Activated CD8-positive, alpha-beta memory T cell treated with anti-CD3 and anti-CD28 coated beads, Interleukin-2, amount 50 U/mL, for 48 hours (primary cell): Measurements from ENCODE around the gene CCDC77.
"Not testable (repeated sequence)": the region's sequence is repeated elsewhere in the genome, so short reads cannot be mapped to it uniquely, and the experiment has no call there.

Experiments used
- DNase-seq: peaks from one replicate; pipeline ENCODE4 v3.0.0-alpha.2; 2020

CCDC77 gene

DNA sequence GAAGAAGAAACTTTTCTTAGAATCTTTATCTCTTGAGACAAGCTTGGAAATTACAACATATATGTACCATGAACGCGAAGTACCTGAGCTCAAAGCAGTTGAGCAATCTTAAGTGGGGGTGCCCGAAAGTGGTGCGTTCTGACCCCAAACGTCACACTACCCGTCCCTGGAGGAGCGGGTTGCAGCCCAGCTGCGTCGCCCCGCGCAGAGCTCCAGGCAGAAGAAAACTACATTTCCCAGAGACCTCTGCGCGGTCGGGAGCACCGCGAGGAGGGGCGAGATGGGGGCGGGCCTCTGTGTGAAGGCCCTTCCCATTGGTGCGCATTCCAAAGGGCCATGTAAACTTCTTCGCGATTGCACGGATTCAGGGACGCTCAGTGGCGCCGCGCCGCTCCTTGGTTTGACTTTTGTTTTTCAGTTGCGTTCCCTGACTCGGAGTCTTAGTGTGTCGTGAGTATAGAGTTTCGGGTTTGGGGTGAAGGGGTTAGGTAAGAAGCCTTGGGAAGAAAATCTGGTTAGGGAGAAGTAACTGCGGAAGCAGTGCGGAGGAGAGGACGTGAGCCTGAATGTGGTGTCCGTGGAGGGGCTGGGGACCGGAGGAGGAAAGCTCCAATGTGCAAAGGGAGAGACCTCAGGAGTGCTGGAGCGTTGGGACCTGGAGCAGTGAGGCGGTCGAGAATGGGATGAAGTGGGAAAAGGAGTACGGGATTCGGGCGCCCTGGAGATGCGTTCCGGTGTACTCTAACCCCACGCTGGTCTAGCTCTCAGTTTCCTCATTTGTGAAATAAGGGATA lies at the start of gene CCDC77:
TSS of gene CCDC77 (plus strand) at position 410 of the 794 bp plus-strand sequence. CDS start 7,740 bp downstream, outside the sequence.
- peak; percentile 96 for DNase-seq

DNA sequence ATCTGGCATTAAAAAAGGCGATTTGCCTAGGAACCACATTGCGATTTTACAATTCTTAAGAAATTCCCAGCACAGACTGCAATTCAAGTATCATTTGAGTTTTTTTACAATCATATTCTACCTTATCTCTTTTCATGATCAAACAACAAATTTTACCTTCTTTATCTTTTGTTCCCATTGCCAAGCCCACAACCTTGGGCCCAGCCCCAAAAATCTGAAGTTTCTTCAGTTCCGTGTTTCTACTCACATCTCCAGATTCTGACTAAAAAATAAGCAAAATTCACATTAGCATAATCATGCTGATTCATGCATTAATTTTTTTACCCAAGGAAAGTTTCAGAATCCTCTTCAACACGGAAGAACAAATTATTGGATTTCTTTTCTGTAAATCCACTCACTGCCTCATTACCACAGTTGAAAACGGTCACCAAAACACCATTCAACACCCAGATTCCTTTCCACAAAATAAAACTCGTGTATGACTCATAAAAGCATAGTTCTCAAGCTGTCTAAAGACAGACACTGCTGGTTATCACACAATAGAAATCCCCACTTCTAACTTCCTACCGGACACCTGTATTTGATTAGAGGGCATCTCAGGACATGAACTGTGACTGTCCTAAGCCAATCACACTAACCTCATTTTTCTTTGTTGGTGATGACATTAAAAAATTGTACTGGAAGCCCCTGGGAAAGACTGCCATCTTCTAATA lies 45.0 kb upstream of the CCDC77 start:
- DNase-seq: no peak

DNA sequence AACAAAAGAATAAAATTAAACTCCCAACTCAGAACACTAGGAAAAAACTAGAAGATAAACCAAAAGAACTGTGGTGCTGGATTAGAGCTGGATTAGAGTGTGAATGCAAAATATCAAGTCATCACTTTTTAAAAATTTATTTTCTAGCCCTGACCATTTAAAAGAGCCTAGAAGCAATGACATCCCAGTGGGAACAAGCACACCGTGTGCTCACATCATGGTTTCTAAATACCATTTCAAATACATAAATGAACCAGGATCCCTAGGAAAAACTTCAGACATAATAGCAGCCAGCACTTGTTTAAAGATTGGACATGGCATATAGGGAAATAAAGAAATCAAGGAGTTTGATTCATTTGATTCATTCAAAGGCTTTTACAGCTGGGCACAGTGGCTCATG lies 42.4 kb upstream of the CCDC77 start:
- no peak for DNase-seq

DNA sequence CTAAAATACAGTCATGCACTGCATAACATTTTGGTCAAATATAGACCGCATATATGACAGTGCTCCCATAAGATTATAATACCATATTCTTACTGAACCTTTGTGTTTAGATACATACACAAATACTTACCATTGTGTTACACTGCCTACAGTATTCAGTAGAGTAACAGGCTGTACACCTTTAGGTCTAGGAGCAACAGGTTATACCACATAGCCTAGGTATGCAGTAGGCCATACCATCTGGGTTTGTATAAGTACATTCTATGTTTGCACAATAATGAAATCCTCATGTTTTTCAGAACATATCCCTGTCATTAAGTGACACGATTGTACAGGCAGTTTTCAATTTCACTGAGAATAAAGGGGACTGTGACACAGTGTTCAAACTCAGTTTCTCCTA lies 34.6 kb upstream of the CCDC77 start:
- DNase-seq: no peak

DNA sequence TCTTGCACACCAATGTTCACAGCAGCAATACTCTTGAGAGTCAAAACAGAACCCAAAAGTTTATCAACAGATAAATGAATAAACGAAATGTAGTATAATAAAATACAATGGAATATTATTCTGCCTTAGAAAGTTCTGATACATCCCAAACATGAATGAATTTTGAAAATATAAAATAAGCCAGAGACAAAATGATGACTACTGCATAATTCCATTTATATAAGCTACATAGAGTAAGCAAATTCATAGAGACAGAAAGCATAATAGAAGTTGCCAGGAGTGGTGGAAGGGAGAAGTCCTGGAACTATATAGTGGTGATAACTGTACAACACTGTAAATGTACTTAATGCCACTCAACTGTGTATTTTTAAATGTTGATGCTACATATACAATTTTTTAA lies 33.5 kb upstream of the CCDC77 start:
- no peak for DNase-seq

DNA sequence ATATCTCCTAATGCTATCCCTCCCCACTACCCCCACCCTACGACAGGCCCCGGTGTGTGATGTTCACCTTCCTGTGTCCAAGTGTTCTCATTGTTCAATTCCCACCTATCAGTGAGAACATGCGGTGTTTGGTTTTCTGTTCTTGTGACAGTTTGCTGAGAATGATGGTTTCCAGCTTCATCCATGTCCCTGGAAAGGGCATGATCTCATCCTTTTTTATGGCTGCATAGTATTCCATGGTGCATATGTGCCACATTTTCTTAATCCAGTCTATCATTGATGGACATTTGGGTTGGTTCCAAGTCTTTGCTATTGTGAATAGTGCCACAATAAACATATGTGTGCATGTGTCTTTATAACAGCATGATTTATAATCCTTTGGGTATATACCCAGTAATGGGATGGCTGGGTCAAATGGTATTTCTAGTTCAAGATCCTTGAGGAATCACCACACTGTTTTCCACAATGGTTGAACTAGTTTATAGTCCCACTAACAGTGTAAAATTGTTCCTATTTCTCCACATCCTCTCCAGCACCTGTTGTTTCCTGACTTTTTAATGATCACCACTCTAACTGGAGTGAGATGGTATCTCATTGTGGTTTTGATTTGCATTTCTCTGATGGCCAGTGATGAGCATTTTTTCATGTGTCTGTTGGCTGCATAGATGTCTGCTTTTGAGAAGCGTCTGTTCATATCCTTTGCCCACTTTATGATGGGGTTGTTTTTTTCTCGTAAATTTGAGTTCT lies 30.5 kb upstream of the CCDC77 start:
- not testable (repeated sequence) for DNase-seq

DNA sequence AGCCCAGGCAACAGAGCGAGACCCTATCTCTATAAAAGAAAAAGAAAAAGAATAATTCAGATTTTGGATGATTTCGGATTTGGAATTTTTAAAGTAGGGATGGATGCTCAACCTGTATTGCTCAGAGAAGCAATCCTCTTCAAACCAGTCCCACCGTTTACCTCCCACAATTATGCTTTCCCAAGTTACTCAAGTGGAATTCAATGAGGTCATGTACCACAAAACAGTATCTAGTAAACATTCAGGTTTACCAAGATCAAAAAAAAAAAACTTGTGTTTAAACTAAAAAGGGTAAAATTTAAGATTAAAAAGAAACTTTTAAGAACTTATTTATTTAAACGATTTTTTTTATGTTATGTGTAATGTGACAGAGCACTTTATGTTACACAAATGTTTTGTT lies 14.8 kb upstream of the CCDC77 start:
- no peak for DNase-seq

DNA sequence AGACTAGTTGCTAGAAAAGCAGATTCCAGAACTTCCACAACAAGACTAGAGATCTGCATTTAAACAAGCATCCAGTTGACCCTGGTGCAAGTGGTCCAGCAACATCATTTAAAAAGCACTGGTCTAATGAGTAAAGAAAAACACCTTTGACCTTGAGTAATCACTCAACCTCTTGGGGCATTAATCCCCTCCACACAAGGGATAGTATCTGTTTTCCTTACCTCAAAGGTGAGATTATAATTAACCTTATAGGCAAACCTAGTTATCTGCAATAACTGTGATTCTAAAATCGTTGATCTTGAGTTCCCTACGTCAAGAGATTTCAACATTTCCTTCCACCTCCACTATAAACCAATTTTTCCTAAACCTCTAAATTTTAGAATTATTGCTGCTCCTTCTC lies 13.4 kb upstream of the CCDC77 start:
- no peak for DNase-seq

DNA sequence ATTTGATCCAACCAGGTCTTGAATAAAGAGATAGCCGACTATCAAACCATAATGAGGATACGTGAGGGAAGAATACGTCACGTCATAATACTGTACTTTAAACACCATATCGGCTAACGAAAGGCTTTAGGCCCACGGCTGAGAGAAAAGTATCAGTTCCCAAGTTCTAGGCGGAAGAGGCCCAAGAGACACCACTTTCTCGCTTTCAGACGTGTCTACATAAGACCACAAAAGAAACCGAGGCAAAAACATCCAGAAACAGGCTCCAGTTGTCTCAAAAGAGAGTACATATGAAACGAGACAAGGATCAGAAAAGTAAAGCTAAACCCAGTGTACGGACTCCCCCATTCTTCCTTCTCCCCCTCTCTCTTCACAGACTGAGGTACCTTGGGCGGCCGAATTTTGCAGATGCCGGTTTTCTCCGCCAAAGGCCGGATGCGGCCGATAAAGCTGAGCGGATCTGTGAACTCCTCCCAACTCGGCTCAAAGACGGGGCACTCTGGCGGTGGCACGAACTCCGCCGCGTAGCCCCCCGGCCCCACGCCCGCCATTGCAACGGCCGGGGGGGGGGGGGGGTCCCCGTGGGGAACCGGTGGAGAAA lies 12.8 kb upstream of the CCDC77 start:
- DNase-seq: peak; percentile 75

DNA sequence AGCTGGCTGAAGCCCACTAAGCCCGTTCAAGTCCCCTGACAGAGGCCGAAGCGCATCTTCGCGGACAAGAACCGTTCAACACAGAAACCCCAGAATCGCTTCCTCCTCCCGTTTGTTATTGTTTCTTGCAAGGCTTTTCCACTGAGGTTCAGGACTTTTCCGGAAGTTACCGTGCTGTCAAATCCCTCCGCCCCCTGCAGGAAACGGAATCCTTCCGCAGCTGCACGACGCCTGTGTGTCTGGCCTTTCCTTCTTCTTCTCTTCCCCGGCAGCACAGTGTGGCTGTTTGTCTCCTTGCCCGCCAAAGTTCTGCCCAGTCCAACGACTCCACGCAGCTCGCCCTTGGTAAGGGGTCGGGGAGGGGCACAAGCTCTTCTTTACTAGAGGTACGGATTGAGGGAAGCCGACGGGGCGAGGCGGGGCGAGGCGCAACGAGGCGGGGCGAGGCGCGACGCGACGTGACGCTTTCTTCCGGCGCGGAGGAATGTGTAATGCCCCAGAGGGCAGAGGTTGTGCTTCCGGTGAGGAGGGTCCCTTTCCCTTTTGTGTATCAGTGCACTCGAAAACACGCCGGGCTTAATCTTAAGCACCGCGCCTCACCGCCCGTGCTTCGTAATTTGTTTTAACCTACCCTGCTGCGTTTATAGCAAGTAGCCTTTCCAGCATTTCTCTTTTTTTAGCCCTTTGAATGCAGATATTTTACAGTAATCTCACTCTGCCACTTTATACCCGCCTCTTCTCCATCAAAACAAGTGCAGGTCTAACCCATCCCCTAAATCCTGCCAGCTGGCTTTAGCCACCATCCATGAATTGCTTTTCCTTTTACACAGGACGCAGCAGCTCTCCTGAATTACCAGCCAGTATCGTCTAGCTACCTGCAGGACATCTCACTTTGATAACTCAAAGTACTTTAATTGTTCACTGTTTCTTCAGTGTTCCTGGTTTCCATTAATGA lies 12.0 kb upstream of the CCDC77 start, which contains the start of gene KDM5A:
TSS of gene KDM5A (minus strand) at position 179 of the 955 bp plus-strand sequence. CDS start 229 bp downstream, outside the sequence.
- DNase-seq: peak; percentile 93

DNA sequence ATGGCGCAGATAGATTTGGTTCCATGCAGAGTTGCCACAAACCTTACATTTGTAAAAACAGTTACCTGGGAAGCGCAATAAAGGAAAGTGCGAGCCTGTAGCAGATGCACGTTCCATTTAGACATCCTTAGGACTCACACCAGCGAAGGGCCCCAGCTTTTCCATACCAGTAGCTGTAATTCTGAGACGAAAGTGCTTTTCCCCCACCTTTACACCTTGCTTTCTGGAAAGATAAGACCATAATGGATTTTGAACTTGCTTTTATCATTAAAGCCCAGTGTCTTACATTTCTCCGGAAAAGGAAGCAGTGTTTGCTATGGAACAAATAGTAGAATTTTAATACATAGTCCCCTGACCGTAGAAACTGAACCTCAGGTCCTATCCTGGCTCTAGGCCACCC lies 616 bp upstream of the CCDC77 start:
- DNase-seq: no peak

DNA sequence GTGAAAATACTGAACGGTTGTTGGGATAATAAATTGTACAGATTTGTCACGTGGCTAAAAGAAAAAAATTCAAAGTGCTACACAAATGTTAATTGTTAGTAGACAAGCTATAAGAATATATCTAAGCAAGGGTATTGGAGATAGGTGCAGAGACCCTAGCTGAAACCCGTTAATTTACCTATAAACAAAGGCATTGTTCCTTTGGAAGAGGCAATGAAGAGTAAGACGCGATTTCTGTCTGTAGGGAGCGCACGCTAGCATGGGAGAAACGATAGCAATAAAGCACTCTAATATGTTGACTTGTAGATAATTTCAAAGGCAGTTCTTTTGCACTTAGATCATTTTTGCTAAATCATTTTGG lies 565 bp downstream of the CCDC77 start:
- DNase-seq: no peak

DNA sequence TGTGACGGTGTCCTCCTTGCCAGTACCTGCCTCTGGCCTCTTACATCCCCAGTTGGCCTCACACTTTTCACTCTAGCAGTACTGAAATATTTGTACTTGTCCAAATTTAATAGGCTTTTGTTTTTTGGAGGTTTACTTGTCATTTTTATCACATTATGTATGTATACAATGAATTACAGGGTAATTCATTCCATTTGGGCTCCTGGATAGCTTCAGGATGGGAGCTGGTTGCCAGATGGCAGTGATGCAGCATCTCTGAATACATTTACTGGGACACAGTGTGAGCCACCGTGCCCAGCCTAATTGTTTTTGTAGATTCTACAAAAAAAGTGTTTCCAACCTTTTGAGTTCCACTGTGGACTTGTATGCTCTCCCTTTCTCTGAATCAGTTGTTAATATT lies 13.4 kb downstream of the CCDC77 start:
- no peak for DNase-seq

DNA sequence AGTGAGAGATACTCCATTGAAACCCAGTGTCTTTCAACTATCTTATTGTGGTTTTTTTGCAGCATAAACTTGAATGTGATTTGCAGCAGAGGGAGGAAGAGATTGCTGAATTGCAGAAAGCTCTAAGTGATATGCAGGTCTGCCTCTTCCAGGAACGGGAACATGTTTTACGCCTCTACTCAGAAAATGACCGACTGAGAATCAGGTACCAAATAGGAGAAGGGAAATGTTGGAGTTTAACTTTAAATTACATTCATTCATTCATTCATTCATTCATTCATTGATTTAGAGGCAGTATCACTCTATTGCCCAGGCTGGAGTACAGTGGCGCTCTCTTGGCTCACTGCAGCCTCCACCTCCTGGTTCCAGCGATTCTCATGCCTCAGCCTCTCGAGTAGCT lies 17.0 kb downstream of the CCDC77 start:
- DNase-seq: no peak

DNA sequence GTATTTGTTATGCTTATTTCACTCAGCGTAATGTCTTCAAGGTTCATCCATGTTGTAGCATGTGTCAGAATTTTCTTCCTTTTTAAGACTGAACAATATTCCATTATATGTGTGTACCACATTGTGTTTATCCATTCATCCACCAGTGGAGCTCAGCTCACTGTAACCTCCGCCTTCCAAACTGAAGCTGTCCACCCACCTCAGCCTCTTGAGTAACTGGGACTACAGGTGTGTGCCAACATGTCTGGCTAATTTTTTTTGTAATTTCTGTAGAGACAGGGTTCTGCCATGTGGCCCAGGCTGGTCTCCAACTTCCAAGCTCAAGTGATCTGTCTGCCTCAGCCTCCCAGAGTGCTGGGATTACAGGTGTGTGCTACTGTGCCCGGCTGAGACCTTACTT lies 21.1 kb downstream of the CCDC77 start:
- no peak for DNase-seq

DNA sequence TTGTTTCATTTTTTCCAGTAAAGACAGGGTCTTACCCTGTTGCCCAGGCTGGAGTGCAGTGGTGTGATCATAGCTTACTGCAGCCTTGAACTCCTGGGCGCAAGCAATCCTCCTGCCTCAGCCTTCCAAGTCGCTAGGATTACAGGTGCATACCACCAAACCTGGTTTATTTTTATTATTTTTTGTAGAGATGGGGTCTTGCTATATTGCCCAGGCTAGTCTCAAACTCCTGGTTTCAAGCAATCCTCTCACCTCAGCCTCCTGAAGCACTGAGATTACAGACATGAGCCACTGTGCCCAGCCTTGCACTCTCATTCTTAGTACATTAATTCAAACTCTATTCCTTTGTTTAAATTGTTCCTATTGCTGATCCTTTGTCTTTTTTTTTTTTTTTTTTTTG lies 34.3 kb downstream of the CCDC77 start:
- DNase-seq: not testable (repeated sequence)

DNA sequence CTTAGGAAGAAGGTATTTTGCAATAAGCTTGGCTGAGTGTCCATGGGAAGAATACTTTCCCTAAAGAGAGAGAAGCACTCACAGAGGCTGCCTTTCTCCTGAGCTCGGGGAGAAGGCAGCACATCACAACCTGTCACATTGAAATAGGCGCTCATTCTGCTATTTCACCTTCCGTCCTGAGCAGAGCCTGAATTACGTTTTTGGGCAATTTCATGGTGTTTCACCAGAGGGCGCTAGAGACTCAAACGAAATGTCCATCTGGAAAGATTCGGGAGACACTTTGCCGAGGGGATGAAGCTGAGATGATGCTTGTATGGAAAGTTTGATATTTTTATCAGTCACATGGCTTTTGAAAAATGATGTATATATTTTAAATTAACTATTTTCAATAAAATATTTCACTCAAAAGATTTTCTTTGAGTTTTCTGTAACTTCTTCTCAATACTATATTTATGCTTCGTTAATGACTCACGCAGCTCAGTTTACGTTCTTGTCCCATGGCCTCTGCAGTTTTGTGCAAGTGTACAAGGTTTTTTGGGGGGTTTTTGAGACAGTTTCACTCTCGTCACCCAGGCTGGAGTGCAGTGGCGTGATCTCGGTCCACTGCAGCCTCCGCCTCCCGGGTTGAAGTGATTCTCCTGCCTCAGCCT lies 40.9 kb downstream of the CCDC77 start:
- DNase-seq: no peak

DNA sequence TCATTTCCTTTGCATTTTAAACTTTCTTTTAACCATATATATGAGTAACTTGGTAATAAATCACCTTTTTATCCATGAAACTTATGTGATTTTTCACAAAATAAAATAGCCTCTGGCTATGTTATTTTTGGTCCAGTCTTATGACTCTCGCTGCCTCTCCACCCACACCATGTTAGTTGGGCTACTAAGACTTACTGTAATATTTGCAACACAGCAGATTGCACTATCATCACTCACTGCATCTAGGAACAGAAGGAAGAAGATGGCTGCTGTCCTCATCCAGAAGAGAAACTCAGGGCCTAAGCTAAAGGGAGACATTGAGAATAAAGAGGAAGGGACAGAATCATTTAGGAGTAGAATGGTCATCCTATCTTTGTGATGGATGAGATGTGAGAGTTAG lies 45.7 kb downstream of the CCDC77 start:
- DNase-seq: no peak

DNA sequence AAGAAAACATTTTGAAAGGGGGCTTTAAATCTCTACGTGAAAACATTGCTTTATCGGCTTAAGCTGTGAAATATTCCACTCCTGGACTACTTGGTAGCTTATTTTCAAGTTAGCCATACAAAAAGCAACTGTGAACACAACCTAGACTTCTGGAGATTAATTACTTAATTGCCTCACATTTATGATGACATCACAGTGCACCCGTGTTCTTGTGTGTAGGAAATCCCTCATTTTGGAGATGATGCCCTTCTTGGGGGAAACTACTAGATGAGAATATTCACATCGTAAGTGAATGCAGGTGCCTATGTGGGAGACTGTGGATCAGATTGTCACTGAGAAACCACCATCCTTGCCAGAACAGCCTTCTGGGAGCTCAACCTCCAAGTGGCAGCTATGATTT lies 47.8 kb downstream of the CCDC77 start:
- no peak for DNase-seq

DNA sequence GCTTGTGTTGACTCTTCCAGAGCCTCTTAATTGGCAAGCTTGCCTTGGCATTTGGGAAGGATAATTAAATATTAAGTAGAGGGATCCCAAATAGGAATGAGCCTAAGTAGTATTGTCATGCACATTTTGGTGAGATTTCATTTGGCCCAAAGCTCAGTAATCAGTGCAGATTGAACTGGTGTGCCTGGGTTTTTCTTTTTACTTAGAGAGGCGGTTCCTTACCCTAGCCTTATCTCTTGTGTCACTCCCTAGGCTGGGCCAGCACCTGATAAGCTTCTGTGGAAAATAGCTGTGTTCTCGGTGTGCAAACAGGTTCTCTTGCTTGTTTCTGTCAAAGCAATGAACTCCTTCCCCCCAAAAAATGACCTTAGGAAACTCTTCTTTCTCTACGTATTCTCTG lies 49.0 kb downstream of the CCDC77 start:
- no peak for DNase-seq

DNA sequence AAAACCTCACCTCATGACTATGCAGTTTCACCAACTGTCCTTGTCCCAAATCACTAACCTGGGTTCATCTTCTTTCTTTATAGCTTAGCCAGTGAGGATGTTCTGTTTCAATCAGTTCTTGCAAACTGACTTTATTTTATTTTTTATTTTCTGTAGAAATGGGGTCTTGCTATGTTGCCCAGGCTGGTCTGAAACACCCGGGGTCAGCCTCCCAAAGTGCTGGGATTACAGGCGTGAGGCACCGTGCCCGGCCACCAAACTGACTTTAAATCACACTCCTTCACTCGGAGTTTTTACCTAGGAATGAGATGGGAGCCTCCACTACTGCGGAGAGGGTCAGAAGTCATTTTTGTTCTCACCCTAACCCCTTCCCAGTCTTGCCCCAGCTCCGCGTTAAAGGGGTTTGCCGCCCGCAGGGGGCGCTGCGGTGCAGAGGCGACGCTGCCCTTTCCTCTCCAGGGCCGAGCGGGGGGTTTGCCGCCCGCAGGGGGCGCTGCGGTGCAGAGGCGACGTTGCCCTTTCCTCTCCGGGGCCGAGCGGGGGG lies 51.3 kb downstream of the CCDC77 start:
- DNase-seq: peak; percentile 94
